ENCODE results near the gene SUPT16H.
A peak's percentile ranks its signal among the peaks of the same experiment; 100 is the strongest.

SUPT16H gene

DNA sequence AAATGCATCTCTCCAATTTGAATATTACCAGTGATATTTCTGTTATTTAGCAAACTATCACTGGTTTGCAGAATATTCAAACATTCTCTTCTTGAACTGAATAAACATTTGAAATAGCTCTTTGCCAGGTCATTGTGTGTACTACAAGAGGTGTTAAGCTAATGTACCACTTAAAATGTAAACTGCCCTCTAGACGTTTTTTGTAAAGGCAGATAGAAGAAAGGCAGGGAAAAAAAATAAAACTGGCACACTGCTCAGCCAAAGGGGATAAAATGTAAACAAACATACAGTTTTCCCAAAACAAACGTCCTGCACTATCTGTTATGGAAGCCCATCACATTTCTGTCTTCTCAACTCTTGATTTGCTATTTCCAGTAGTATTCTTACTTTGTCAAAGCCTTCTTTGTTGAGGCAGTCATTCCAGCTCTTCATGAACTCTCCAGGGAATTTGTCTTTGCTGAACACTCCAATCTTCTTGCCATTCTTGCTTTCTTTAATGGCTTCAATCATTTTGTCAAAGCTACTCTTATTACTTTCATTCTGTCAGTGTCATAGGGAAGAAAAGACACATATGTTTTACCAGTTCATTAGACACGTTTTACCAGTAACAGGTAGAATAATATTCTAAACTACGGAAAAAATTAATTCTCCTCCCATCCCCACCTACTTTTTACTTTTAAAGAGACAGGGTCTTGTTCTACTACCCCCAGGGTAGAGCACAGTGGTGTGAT lies 13.7 kb downstream of the SUPT16H start:
- no peak overlapping the region for H3K4me3 ChIP-seq (ENCODE audit: low read depth, low read length)

DNA sequence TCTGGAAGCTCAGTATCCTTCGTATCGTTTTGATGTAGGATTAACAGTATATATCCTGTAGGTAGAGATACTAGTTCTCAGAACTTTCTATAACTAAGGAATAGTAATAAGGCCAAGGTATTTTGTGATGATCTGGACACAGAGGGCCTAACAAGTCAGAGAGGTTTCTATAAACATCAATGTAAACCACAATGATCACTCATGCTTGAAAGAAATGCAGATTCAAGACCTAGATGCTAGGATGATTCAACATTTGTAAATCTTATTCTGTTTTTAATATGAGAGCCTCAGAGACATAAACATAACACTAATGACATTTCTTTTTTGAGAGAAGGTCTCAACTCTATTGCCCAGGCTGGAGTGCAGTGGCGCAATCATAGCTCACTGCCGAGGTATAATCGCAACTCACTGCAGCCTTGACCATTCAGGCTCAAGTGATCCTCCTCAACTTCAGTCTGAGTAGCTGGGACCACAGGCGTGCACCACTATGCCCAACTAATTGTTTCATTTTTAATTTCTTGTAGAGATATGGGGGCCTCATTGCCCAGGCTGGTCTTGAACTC lies 16.2 kb downstream of the SUPT16H start:
- H3K4me3 ChIP-seq (ENCODE audit: low read depth, low read length) = no peak overlapping the region

DNA sequence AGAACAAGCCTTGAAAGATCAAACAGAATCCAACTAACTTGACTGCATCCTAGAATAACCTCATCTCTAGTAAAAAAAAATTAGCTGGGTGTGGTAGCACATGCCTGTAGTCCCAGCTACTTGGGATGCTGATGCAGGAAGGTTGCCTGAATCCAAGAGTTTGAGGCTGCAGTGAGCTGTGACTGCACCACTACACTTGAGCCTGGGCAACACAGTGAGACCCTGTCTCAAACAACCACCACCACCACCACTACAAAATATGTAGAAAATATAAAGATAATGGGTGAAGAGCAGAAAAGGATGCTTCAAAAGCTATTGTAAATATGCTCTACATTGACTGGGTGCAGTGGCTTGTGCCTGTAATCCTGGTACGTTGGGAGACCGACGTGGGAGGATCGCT lies 27.3 kb downstream of the SUPT16H start:
- H3K4me3 ChIP-seq (ENCODE audit: low read depth, low read length) = no peak overlapping the region

DNA sequence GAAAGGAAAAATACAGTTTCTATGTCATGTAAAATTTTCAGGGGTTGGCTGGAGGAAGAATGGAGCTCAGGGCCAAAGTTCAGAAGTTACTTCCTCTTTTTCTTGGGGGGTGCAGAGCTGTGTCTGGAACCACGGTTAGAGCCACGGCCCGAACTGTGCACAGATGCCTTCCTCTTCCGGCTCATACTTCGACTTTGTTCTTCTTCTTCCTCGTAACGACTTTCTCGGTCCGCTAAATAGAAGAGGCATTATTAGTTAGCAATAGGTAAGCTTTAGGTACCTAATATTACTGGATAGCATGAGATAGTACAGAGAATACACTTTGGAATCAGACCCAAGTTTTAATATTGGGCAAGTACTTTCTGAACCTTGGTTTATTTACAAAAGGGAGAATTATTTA lies 31.2 kb downstream of the SUPT16H start:
- no peak overlapping the region for H3K4me3 ChIP-seq (ENCODE audit: low read depth, low read length)

GRCh38 chr14:21350539-21350938 lies 33.3 kb downstream of the SUPT16H start:
- no peak overlapping the region for H3K4me3 ChIP-seq (ENCODE audit: low read depth, low read length)

GRCh38 chr14:21347201-21347600 lies 36.6 kb downstream of the SUPT16H start:
- H3K4me3 ChIP-seq (ENCODE audit: low read depth, low read length) = no peak overlapping the region

DNA sequence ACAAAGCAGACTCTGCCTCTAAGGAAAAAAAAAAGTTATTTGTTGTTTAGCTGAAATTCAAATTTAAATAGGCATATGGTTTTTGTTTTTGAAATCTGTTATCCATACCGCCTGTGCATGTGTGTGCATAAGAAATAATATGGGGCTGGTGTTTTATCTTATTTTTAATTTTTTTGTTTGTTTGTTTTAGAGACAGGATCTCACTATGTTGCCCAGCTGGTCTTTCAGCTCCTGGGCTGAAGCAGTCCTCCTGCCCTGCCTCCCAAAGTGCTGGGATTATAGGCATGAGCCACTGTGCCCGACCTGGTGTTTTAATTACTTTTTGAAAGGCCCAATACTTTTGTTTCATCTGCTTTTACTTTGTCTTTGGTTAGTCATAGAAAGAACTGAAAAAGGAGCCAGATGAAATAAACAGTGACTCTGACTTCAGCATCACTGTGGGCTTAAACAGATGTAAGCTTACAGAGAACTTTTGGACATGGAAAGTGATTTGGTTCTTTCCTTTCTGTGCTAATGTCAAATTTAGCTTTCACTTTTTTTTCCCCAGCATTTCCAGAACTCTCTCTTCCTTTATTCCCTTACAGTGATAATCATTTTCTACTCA lies 37.2 kb downstream of the SUPT16H start:
- no peak overlapping the region for H3K4me3 ChIP-seq (ENCODE audit: low read depth, low read length)

- no peak overlapping the region for H3K4me3 ChIP-seq (ENCODE audit: low read depth, low read length)
Measured at GRCh38 chr14:21343035-21343794, 40.6 kb downstream of the SUPT16H start.

GRCh38 chr14:21334202-21334906 lies 49.5 kb downstream of the SUPT16H start:
- no peak overlapping the region for H3K4me3 ChIP-seq (ENCODE audit: low read depth, low read length)

DNA sequence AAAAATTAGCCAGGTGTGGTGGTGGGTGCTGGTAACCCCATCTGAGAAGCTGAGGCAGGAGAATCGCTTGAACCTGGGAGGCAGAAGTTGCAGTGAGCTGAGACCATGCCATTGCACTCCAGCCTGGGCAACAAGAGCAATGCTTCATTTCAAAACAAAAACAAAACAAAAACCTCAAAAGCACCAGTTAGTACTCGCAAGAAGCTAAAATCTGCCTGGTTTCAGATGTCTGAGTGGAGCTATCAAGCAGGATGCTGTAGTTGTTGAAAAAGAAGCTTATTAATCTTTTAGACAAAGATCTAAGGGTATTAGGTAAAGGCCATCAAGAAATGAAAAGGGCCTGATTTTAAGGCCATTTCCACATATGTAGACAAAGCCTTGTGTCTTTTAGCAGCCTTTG lies 50.9 kb downstream of the SUPT16H start:
- H3K4me3 ChIP-seq (ENCODE audit: low read depth, low read length) = no peak overlapping the region

DNA sequence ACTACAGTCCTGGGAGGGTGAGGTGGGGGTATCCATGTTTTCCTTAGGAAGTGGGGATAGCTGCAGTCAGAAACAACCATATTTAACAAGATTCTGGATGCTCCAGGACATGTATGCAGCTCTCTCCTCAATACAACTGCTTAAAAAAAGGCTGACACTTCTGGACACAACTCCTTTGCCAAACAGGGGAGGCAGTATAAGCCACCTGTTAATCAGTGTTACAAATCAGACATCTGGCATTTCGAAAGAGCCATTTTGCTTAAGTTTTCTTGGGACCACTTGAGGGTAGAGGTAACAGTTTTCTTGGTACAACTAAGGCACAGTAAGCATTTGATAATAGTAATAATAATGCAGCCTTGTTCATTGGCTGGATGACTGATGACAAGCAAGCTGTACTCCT lies 56.8 kb downstream of the SUPT16H start:
- no peak overlapping the region for H3K4me3 ChIP-seq (ENCODE audit: low read depth, low read length)

DNA sequence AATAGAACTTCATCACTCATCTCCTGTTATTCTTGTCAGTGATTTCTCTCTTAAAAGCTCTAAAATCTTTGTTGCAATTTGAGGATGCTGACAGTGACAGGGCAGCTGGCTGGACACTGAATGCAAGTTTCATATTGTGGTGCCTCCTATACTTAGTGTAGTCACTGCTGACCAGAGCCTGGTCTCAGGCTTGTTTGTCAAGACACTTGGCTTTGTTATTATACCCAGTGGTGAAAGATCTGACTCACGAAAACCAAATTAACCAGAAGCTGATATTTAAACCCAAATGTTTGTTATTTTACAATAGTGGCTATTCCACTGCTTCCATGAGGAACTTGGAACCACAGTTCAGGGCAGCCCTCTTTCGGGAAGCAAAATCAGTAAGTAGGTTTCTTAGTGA lies 61.1 kb downstream of the SUPT16H start:
- no peak overlapping the region for H3K4me3 ChIP-seq (ENCODE audit: low read depth, low read length)

- no peak overlapping the region for H3K4me3 ChIP-seq (ENCODE audit: low read depth, low read length)
Measured at GRCh38 chr14:21320913-21321312, 62.9 kb downstream of the SUPT16H start.

GRCh38 chr14:21317398-21317797 lies 66.4 kb downstream of the SUPT16H start:
- H3K4me3 ChIP-seq (ENCODE audit: low read depth, low read length) = no peak overlapping the region

GRCh38 chr14:21313512-21313911 lies 70.3 kb downstream of the SUPT16H start:
- no peak overlapping the region for H3K4me3 ChIP-seq (ENCODE audit: low read depth, low read length)

- no peak overlapping the region for H3K4me3 ChIP-seq (ENCODE audit: low read depth, low read length)
Measured at GRCh38 chr14:21311614-21312013, 72.2 kb downstream of the SUPT16H start.

GRCh38 chr14:21309956-21310355 lies 73.9 kb downstream of the SUPT16H start:
- no peak overlapping the region for H3K4me3 ChIP-seq (ENCODE audit: low read depth, low read length)

DNA sequence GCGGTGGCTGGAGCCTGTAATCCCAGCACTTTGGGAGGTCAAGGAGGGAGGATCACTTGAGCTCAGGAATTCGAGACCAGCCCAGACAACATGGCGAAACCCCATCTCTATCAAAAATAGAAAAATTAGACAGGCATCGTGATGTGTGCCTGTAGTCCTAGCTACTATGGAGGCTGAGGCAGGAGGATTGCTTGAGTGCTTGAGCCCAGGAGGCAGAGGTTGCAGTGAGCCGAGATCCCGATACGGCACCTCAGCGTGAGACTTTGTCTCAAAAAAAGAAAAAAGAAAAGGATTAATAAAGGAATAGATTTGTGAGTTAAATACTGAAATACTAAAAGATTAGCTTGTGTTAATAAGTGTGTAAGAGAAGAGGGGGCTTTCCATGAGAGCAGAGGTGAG lies 74.6 kb downstream of the SUPT16H start:
- H3K4me3 ChIP-seq (ENCODE audit: low read depth, low read length) = peak overlapping the region; percentile 24

- peak overlapping the region; percentile 67 for H3K4me3 ChIP-seq (ENCODE audit: low read depth, low read length)
Measured at GRCh38 chr14:21308479-21309237, 75.2 kb downstream of the SUPT16H start.

GRCh38 chr14:21308132-21308478 lies 75.7 kb downstream of the SUPT16H start:
- H3K4me3 ChIP-seq (ENCODE audit: low read depth, low read length) = peak overlapping the region; percentile 67

Data from iPS-11a (cell line).